DND-41 (cell line): ENCODE data around the gene WDR90.

Source experiments
- CTCF ChIP-seq: IDR thresholded peaks from 2 replicates; pipeline ENCODE4 v1.5.1; 2012; ENCODE audit warnings: borderline replicate concordance, low read length, moderate library complexity, mild to moderate bottlenecking; ENCODE audit not compliant: poor library complexity, severe bottlenecking; ENCODE audit errors: extremely low read depth
- EZH2 ChIP-seq: IDR thresholded peaks from 3 replicates; pipeline ENCODE4 v1.6.1; 2012; ENCODE audit warnings: borderline replicate concordance, low read depth, mild to moderate bottlenecking, moderate library complexity, low read length, inconsistent platforms; ENCODE audit not compliant: severe bottlenecking

GRCh38 chr16:616733-617586, 32.2 kb upstream of the WDR90 start:
- TF ChIP-seq EZH2 (no peak), CTCF (no peak)
